NB4 (cell line): Measurements from ENCODE around the gene WASF3.

Experiments used
- DNase-seq: peaks from one replicate; pipeline ENCODE4 v3.0.0; 2010; ENCODE audit warnings: low read depth
- H3K4me3 ChIP-seq: one replicate; pipeline ENCODE4 v1.5.1; 2011; ENCODE audit warnings: mild to moderate bottlenecking, low read depth, low read length, moderate library complexity
- MYC ChIP-seq: IDR thresholded peaks from 2 replicates; pipeline ENCODE4 v1.6.1; 2011; ENCODE audit warnings: low read depth, low read length
- POLR2A ChIP-seq: IDR thresholded peaks from 2 replicates; pipeline ENCODE4 v1.6.1; 2011; ENCODE audit warnings: mild to moderate bottlenecking; ENCODE audit not compliant: insufficient read length; ENCODE audit errors: extremely low read depth
- TF ChIP-seq, protein P1 (sequence below): IDR thresholded peaks from one replicate; pipeline ENCODE4 v1.5.1; 2012; ENCODE audit warnings: low read depth, low read length
- TF ChIP-seq, protein P2 (sequence below): IDR thresholded peaks from 2 replicates; pipeline ENCODE4 v1.6.1; 2011; ENCODE audit warnings: low read depth, low read length

WASF3 gene

DNA sequence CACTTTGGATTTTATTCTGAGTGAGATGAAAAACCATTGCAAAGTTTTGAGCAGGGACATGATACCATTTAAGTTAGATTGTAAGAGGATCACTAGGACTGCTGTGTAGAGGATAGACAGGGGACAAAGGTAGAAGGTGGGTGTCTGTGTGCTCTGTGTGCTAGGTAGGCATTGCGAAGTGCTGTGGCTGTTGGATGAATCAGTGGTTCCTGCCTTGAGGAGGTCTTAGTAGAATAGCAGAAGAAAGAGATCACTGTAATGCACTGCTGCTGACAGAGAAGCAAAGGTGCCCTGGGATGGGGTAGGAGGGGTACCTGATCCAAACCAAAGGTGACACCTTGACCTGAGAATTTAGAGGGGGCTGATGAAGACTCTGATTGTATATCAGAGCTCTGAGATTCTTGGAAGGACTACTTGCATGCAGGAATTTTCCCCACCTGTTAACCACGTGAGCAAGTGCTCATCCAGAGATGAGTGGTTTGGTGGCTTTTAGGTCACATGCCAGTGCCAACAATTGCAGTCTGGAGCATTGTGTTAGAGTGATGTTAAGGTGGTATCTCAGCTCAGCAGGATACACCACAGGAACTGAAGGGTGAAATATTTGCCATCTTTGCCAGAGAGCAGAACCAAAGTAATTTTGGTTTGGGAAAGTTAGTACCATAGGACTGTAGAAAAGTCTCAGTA lies 10.8 kb downstream of the WASF3 start:
- no peak for DNase-seq
- no peak overlapping the region for H3K4me3 ChIP-seq
- TF ChIP-seq, protein P1, sequence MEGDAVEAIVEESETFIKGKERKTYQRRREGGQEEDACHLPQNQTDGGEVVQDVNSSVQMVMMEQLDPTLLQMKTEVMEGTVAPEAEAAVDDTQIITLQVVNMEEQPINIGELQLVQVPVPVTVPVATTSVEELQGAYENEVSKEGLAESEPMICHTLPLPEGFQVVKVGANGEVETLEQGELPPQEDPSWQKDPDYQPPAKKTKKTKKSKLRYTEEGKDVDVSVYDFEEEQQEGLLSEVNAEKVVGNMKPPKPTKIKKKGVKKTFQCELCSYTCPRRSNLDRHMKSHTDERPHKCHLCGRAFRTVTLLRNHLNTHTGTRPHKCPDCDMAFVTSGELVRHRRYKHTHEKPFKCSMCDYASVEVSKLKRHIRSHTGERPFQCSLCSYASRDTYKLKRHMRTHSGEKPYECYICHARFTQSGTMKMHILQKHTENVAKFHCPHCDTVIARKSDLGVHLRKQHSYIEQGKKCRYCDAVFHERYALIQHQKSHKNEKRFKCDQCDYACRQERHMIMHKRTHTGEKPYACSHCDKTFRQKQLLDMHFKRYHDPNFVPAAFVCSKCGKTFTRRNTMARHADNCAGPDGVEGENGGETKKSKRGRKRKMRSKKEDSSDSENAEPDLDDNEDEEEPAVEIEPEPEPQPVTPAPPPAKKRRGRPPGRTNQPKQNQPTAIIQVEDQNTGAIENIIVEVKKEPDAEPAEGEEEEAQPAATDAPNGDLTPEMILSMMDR = no peak
- TF ChIP-seq POLR2A = no peak
- no peak for TF ChIP-seq MYC
- TF ChIP-seq, protein P2, sequence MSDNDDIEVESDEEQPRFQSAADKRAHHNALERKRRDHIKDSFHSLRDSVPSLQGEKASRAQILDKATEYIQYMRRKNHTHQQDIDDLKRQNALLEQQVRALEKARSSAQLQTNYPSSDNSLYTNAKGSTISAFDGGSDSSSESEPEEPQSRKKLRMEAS = no peak

DNA sequence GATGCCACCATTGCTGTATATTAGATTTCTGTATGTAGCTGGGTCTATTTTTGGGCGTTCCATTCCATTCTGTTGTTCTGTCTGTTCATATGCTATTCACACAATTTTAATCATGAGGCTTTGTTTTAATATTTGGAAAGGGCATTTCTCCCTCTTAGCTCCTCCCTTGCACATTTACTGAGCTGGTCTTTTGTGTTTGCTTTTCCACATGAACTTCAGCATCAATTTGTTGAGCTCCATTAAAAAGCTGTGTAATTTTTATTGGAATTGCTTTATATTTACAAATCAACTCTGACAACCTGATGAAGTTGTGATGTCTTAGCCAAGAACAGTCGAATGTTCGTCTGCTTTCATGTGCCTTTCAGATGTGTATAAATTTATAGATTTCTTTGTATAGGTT lies 14.0 kb downstream of the WASF3 start:
- no peak overlapping the region for H3K4me3 ChIP-seq
- TF ChIP-seq POLR2A (no peak), MYC (no peak)
- TF ChIP-seq, protein P2 = no peak
- TF ChIP-seq, protein P1 = no peak
- no peak for DNase-seq

DNA sequence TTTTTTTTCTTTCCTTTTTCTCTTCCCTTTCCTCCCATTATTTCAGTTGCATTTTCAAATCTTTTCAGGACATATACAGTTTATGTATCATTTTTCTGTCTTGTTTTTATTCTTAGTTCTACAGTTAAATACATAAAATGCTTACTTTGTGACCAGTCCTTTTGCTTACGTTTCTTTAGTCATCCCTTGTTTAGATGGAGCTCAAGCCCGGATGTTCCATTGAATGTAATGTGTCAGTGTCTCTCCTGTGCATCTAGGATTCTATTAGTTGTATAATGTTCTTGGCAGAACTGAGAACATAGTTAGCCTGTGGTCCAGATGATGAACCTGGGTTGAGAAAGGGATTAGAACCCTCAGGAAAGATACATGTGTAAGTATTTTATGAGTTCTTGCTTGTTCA lies 17.8 kb downstream of the WASF3 start:
- no peak overlapping the region for H3K4me3 ChIP-seq
- TF ChIP-seq POLR2A = no peak
- TF ChIP-seq, protein P1 = no peak
- TF ChIP-seq, protein P2 = no peak
- TF ChIP-seq MYC = no peak
- no peak for DNase-seq

DNA sequence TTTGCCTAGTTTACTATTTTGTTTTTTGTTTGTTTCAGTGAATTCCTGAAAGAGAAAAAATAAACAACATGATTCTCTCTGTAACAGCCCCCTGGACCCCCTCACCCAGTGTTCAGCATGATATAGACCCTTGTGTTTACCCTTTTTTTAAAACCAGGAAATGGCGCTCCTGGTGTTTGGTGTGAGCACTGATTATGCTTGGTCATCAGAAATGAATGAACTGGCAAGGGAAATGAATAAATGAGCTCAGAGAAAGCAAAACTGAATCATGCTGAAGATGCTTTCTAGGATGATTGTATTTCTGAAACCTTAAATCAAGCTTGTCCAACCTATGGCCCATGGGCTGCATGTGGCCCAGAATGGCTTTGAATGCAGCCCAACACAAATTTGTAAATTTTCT lies 22.1 kb downstream of the WASF3 start:
- DNase-seq = no peak
- H3K4me3 ChIP-seq = no peak overlapping the region
- TF ChIP-seq, protein P2 = no peak
- TF ChIP-seq, protein P1 = no peak
- TF ChIP-seq MYC (no peak), POLR2A (no peak)

DNA sequence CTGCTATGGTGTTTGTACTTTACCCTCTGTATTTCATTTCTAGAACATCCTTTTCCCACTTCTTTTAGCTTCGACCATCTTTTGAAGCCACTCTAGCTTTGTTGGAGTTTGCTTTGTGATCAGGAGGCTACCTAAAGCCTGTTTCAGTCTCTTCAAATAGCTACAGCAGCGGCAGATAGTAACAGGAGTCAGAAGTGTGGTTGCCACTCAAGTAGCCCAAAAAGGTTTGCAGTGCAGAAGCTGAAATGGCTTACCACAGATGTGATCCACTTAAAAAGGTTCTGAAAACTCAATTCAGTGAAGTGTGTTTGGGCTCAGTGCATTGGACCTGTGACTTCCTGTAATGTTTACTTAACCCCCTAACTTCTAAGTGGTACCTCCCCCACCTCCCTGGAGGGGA lies 26.2 kb downstream of the WASF3 start:
- TF ChIP-seq POLR2A = no peak
- TF ChIP-seq, protein P2 = no peak

DNA sequence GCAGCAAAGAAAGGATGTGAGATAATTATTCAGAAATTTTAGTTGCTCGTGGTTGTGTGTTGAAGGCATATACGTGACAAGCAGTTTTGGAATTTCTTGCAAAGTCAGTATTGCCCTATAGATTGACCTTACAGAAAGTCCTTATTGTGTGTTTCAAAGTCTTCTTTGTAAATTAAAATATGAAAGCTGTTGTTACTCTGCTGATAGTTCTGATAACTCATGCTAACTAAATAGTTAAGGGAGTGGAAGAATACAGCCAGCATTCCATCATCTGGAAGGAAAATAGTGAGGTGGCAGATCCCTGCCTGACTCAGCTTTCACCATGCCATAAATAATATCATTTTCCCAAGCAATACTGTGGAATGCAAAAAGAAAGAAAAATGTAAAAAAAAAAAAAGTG lies 27.2 kb downstream of the WASF3 start:
- no peak overlapping the region for H3K4me3 ChIP-seq
- TF ChIP-seq, protein P1 = no peak
- TF ChIP-seq MYC (no peak), POLR2A (no peak)
- TF ChIP-seq, protein P2 = no peak
- DNase-seq = no peak

More for the DNA sequence above, 26.2 kb downstream of the WASF3 start:
- no peak overlapping the region for H3K4me3 ChIP-seq
- no peak for DNase-seq
